ENCODE measurements around the gene ALG12.

DNA sequence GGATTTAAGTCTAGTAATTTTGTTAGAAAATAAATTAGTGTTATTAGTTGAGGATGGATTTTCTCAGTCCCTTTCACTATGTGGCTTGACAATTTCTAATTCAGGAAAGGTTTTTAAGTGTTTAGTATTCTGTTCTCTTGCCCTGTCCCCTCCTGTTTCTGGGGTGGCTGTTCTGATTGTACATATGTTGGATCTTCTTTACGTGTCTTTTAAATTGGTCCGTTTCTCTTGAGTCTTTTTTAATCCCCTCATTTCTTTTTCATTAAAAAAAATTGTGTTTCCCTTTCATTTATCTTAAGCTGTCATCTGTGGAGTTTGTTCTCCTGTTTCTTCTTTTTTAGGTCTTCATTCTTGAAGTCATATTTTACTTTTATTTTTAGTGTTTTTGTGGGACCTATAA is 52.1 kb downstream of the ALG12 start:
- TF ChIP-seq, protein P1, sequence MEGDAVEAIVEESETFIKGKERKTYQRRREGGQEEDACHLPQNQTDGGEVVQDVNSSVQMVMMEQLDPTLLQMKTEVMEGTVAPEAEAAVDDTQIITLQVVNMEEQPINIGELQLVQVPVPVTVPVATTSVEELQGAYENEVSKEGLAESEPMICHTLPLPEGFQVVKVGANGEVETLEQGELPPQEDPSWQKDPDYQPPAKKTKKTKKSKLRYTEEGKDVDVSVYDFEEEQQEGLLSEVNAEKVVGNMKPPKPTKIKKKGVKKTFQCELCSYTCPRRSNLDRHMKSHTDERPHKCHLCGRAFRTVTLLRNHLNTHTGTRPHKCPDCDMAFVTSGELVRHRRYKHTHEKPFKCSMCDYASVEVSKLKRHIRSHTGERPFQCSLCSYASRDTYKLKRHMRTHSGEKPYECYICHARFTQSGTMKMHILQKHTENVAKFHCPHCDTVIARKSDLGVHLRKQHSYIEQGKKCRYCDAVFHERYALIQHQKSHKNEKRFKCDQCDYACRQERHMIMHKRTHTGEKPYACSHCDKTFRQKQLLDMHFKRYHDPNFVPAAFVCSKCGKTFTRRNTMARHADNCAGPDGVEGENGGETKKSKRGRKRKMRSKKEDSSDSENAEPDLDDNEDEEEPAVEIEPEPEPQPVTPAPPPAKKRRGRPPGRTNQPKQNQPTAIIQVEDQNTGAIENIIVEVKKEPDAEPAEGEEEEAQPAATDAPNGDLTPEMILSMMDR (IDR thresholded peaks at IDR 0.05; ENCODE audit: low read length), result no peak
- no peak for TF ChIP-seq EZH2 (IDR thresholded peaks at IDR 0.05; ENCODE audit: borderline replicate concordance, low read length)
